Measurements from ENCODE around the gene FURIN.

The FURIN gene

GRCh38 chr15:90881181-90881977 is 13.0 kb downstream of the FURIN start:
- TF ChIP-seq CSDC2 (CRISPR knock-in tag; IDR thresholded peaks at IDR 0.05) = no peak
- no peak for TF ChIP-seq RARB (CRISPR knock-in tag; IDR thresholded peaks at IDR 0.05)
- TF ChIP-seq OSR1 (CRISPR knock-in tag; IDR thresholded peaks at IDR 0.05) = no peak
- no peak for TF ChIP-seq ZC3H10 (CRISPR knock-in tag; IDR thresholded peaks at IDR 0.05)
- TF ChIP-seq, protein P1, sequence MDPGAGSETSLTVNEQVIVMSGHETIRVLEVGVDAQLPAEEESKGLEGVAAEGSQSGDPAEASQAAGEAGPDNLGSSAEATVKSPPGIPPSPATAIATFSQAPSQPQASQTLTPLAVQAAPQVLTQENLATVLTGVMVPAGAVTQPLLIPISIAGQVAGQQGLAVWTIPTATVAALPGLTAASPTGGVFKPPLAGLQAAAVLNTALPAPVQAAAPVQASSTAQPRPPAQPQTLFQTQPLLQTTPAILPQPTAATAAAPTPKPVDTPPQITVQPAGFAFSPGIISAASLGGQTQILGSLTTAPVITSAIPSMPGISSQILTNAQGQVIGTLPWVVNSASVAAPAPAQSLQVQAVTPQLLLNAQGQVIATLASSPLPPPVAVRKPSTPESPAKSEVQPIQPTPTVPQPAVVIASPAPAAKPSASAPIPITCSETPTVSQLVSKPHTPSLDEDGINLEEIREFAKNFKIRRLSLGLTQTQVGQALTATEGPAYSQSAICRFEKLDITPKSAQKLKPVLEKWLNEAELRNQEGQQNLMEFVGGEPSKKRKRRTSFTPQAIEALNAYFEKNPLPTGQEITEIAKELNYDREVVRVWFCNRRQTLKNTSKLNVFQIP (CRISPR knock-in tag; IDR thresholded peaks at IDR 0.05; ENCODE audit: borderline replicate concordance, low read depth) = no peak
- no peak for TF ChIP-seq ISL1 (CRISPR knock-in tag; IDR thresholded peaks at IDR 0.05)
- no peak for TF ChIP-seq GLIS3 (CRISPR knock-in tag; IDR thresholded peaks at IDR 0.05)
- TF ChIP-seq, protein P2, sequence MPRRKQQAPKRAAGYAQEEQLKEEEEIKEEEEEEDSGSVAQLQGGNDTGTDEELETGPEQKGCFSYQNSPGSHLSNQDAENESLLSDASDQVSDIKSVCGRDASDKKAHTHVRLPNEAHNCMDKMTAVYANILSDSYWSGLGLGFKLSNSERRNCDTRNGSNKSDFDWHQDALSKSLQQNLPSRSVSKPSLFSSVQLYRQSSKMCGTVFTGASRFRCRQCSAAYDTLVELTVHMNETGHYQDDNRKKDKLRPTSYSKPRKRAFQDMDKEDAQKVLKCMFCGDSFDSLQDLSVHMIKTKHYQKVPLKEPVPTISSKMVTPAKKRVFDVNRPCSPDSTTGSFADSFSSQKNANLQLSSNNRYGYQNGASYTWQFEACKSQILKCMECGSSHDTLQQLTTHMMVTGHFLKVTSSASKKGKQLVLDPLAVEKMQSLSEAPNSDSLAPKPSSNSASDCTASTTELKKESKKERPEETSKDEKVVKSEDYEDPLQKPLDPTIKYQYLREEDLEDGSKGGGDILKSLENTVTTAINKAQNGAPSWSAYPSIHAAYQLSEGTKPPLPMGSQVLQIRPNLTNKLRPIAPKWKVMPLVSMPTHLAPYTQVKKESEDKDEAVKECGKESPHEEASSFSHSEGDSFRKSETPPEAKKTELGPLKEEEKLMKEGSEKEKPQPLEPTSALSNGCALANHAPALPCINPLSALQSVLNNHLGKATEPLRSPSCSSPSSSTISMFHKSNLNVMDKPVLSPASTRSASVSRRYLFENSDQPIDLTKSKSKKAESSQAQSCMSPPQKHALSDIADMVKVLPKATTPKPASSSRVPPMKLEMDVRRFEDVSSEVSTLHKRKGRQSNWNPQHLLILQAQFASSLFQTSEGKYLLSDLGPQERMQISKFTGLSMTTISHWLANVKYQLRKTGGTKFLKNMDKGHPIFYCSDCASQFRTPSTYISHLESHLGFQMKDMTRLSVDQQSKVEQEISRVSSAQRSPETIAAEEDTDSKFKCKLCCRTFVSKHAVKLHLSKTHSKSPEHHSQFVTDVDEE (CRISPR knock-in tag; IDR thresholded peaks at IDR 0.05) = no peak
- no peak for TF ChIP-seq ESRRG (CRISPR knock-in tag; IDR thresholded peaks at IDR 0.05)
- no peak for TF ChIP-seq CREB5 (CRISPR knock-in tag; IDR thresholded peaks at IDR 0.05; ENCODE audit: low read depth)
- no peak for TF ChIP-seq ZNF70 (CRISPR knock-in tag; IDR thresholded peaks at IDR 0.05)
- TF ChIP-seq ZNF8 (CRISPR knock-in tag; IDR thresholded peaks at IDR 0.05) = no peak
- TF ChIP-seq ARNTL (CRISPR knock-in tag; IDR thresholded peaks at IDR 0.05; ENCODE audit: borderline replicate concordance, low read depth) = no peak
- no peak for TF ChIP-seq TOX (CRISPR knock-in tag; IDR thresholded peaks at IDR 0.05; ENCODE audit: borderline replicate concordance)
- TF ChIP-seq ZFP3 (CRISPR knock-in tag; IDR thresholded peaks at IDR 0.05) = no peak
- TF ChIP-seq PATZ1 (CRISPR knock-in tag; IDR thresholded peaks at IDR 0.05; ENCODE audit: borderline replicate concordance) = no peak
- TF ChIP-seq PPARA (CRISPR knock-in tag; IDR thresholded peaks at IDR 0.05; ENCODE audit: borderline replicate concordance) = no peak
- ATAC-seq = no peak

DNA sequence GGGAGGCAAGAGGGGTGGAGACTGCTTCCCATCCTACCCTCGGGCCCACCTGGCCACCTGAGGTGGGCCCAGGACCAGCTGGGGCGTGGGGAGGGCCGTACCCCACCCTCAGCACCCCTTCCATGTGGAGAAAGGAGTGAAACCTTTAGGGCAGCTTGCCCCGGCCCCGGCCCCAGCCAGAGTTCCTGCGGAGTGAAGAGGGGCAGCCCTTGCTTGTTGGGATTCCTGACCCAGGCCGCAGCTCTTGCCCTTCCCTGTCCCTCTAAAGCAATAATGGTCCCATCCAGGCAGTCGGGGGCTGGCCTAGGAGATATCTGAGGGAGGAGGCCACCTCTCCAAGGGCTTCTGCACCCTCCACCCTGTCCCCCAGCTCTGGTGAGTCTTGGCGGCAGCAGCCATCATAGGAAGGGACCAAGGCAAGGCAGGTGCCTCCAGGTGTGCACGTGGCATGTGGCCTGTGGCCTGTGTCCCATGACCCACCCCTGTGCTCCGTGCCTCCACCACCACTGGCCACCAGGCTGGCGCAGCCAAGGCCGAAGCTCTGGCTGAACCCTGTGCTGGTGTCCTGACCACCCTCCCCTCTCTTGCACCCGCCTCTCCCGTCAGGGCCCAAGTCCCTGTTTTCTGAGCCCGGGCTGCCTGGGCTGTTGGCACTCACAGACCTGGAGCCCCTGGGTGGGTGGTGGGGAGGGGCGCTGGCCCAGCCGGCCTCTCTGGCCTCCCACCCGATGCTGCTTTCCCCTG is 13.8 kb downstream of the FURIN start:
- ATAC-seq = no peak
- TF ChIP-seq PPARA (CRISPR knock-in tag; IDR thresholded peaks at IDR 0.05; ENCODE audit: borderline replicate concordance) = no peak
- no peak for TF ChIP-seq GLIS3 (CRISPR knock-in tag; IDR thresholded peaks at IDR 0.05)
- TF ChIP-seq, protein P1 (CRISPR knock-in tag; IDR thresholded peaks at IDR 0.05; ENCODE audit: borderline replicate concordance, low read depth) = no peak
- no peak for TF ChIP-seq ISL1 (CRISPR knock-in tag; IDR thresholded peaks at IDR 0.05)
- no peak for TF ChIP-seq ZFP30 (CRISPR knock-in tag; IDR thresholded peaks at IDR 0.05)
- no peak for TF ChIP-seq RARB (CRISPR knock-in tag; IDR thresholded peaks at IDR 0.05)
- TF ChIP-seq TOX (CRISPR knock-in tag; IDR thresholded peaks at IDR 0.05; ENCODE audit: borderline replicate concordance) = no peak
- no peak for TF ChIP-seq SNAI2 (CRISPR knock-in tag; IDR thresholded peaks at IDR 0.05)
- no peak for TF ChIP-seq CREB5 (CRISPR knock-in tag; IDR thresholded peaks at IDR 0.05; ENCODE audit: low read depth)

Data from SK-N-SH treated with all-trans-retinoic acid at 6 μM for 48 hours (cell line).